HG03558 (cell line): ENCODE results near the gene ARL3.
"Not testable (repeated sequence)": the region's sequence is repeated elsewhere in the genome, so short reads cannot be mapped to it uniquely, and the experiment has no call there.

Experiments
- ATAC-seq: cut with Tn5 transposase; IDR thresholded peaks from one replicate; pipeline ENCODE4 v1.9.1; 2021; ENCODE audit warnings: moderate number of reproducible peaks; ENCODE audit not compliant: unreplicated experiment; ENCODE audit errors: extremely low read depth

The ARL3 gene

GRCh38 chr10:102740229-102740628 lies 26.0 kb upstream of the ARL3 start:
- no peak for ATAC-seq

GRCh38 chr10:102738692-102739121 lies 24.5 kb upstream of the ARL3 start:
- no peak for ATAC-seq

- ATAC-seq = no peak
These were observed 20.9 kb upstream of the ARL3 start for GRCh38 chr10:102735065-102735562.

- no peak for ATAC-seq
These were observed 18.5 kb upstream of the ARL3 start for GRCh38 chr10:102732661-102733060.

GRCh38 chr10:102731222-102731800 lies 17.1 kb upstream of the ARL3 start:
- ATAC-seq = no peak

GRCh38 chr10:102729029-102730026 lies 15.1 kb upstream of the ARL3 start:
- ATAC-seq = no peak

- no peak for ATAC-seq
These were observed 13.0 kb upstream of the ARL3 start for GRCh38 chr10:102727037-102727818.

- ATAC-seq = no peak
These were observed 12.1 kb upstream of the ARL3 start for GRCh38 chr10:102726274-102726673.

GRCh38 chr10:102723989-102724388 lies 9.8 kb upstream of the ARL3 start:
- no peak for ATAC-seq

GRCh38 chr10:102721954-102722353 lies 7.8 kb upstream of the ARL3 start:
- ATAC-seq = no peak

GRCh38 chr10:102720775-102721301 lies 6.6 kb upstream of the ARL3 start:
- ATAC-seq = no peak

GRCh38 chr10:102720337-102720736 lies 6.1 kb upstream of the ARL3 start:
- ATAC-seq = no peak

- no peak for ATAC-seq
These were observed 4.0 kb upstream of the ARL3 start for GRCh38 chr10:102718220-102718619.

- not testable (repeated sequence) for ATAC-seq
These were observed 2.8 kb upstream of the ARL3 start for GRCh38 chr10:102716900-102717565.

GRCh38 chr10:102715880-102716279 lies 1.7 kb upstream of the ARL3 start:
- ATAC-seq = no peak

- no peak for ATAC-seq
These were observed 641 bp upstream of the ARL3 start, which contains the start of gene SFXN2 for GRCh38 chr10:102714621-102715455. SFXN2 (plus strand) TSS chr10:102714636; CDS start chr10:102726637, 12,001 bp downstream.

GRCh38 chr10:102713539-102713813 lies 721 bp downstream of the ARL3 start:
- ATAC-seq = peak; percentile 18

GRCh38 chr10:102712843-102713538 lies 1.2 kb downstream of the ARL3 start:
- no peak for ATAC-seq
